Mammary epithelial cell (primary cell): Measurements from ENCODE around the gene C10orf95.

Experiments
- EZH2 ChIP-seq: IDR thresholded peaks from 2 replicates; pipeline ENCODE4 v1.6.1; 2012; ENCODE audit warnings: low read length, inconsistent platforms, borderline replicate concordance
- TF ChIP-seq, protein P1 (sequence below), 2 donors: IDR thresholded peaks in 1 of 2; conservative IDR thresholded peaks in 1 of 2; 2 replicates each; pipeline ENCODE4 v1.5.1; 2011 to 2012; ENCODE audit warnings: inconsistent platforms in 2 of 2, low read length in 2 of 2, mild to moderate bottlenecking in 2 of 2, control low read depth in 1 of 2, low read depth in 1 of 2; ENCODE audit not compliant: insufficient read depth in 1 of 2; ENCODE audit errors: extremely low read depth in 1 of 2

DNA sequence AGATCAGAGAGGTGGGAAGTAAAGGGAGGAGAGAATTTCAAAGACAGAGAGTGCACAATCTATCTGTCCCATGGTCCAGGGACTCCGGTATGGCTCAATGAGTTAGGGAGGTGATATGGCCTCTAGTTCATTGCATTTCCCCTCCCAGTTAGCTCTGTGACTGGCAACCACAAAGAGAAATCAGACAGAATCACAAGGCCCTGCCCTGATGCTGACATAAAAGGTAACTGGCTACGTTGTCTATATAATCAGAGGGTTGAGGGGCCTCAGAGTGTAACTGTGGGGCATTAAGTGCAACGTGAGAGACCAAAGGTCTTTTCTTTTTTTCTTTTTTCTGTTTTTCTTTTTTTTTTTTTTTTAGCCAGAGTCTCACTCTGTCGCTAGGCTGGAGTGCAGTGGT lies 7.3 kb upstream of the C10orf95 start:
- TF ChIP-seq, protein P1, sequence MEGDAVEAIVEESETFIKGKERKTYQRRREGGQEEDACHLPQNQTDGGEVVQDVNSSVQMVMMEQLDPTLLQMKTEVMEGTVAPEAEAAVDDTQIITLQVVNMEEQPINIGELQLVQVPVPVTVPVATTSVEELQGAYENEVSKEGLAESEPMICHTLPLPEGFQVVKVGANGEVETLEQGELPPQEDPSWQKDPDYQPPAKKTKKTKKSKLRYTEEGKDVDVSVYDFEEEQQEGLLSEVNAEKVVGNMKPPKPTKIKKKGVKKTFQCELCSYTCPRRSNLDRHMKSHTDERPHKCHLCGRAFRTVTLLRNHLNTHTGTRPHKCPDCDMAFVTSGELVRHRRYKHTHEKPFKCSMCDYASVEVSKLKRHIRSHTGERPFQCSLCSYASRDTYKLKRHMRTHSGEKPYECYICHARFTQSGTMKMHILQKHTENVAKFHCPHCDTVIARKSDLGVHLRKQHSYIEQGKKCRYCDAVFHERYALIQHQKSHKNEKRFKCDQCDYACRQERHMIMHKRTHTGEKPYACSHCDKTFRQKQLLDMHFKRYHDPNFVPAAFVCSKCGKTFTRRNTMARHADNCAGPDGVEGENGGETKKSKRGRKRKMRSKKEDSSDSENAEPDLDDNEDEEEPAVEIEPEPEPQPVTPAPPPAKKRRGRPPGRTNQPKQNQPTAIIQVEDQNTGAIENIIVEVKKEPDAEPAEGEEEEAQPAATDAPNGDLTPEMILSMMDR (conservative IDR thresholded peaks at IDR 0.05 in 1 of 2, IDR thresholded peaks at IDR 0.05 in 1 of 2; ENCODE audit: extremely low read depth in 1 of 2, insufficient read depth in 1 of 2, low read depth in 1 of 2, low read length in 2 of 2), result no peak
- TF ChIP-seq EZH2, result no peak
